HepG2 (cell line): ENCODE results near the gene ASB11. TPM values are rescaled to one million over a fixed set of nuclear protein-coding genes. Genes with fewer than 3 reads are reported as not detected.

Source experiments
- ATAC-seq: fragments of 200-7000 bp; cut with Tn5 transposase; 3 replicates; pipeline ENCODE4 v1.9.1; 2020; ENCODE audit warnings: mild to moderate bottlenecking, moderate library complexity
- BruUV-seq: library from RNA; stranded (reverse); fragments of 400-500 nt; replicated peaks from 2 replicates; lab custom pipeline; 2021; lab: Mats Ljungman, UMichigan
- CTCF ChIA-PET: fragments of 300-600 bp; formaldehyde crosslinking; extraction: SDS; loops from one replicate; lab custom pipeline; 2021; ENCODE audit warnings: low total read pairs, inconsistent platforms, low intra/inter-chr PET ratio; lab: Yijun Ruan, JAX
- POLR2A ChIA-PET: fragments of 350-600 bp; sonication (Branson Sonifier 250); formaldehyde crosslinking; loops from one replicate; lab custom pipeline; 2020; ENCODE audit warnings: antibody characterized with exemption, inconsistent platforms; lab: Yijun Ruan, JAX
- DNase-seq: peaks from one replicate; pipeline ENCODE4 v3.0.0-alpha.2; 2015; ENCODE audit warnings: low spot score
- FAIRE-seq: peaks from 3 replicates; lab custom pipeline; 2011; peaks lifted over from hg19 to GRCh38; lab: Jason Lieb, UNC
- H2AFZ ChIP-seq: one replicate; pipeline ENCODE4 v1.6.1; 2011; ENCODE audit warnings: low read length, inconsistent platforms
- H3K27ac ChIP-seq: fragments of 300-600 bp; 3 replicates; pipeline ENCODE4 v1.8.0; 2011; ENCODE audit warnings: mixed run types, mild to moderate bottlenecking, mixed read lengths, low read length, inconsistent platforms; ENCODE audit not compliant: insufficient read depth; ENCODE audit errors: extremely low read length
- H3K27me3 ChIP-seq, 2 experiments: fragments of 200-600 bp in 1 of 2; 2 replicates in 1 of 2; 3 replicates in 1 of 2; pipeline versions ENCODE4 v1.6.0 to v1.8.0; 2011; ENCODE audit warnings: low read length in 2 of 2, mild to moderate bottlenecking in 2 of 2, moderate library complexity in 2 of 2, inconsistent platforms in 1 of 2; ENCODE audit not compliant: insufficient read depth in 2 of 2, control insufficient read depth in 1 of 2
- H3K36me3 ChIP-seq, 2 experiments: fragments of 200-600 bp in 1 of 2; replicated peaks in 1 of 2; 2 replicates in 1 of 2; 3 replicates in 1 of 2; pipeline versions ENCODE4 v1.5.1 to v1.8.0; 2011; ENCODE audit warnings: low read length in 2 of 2, inconsistent platforms in 1 of 2; ENCODE audit not compliant: insufficient read depth in 2 of 2, control insufficient read depth in 1 of 2
- H3K4me1 ChIP-seq: 2 replicates; pipeline ENCODE4 v1.5.1; 2012; ENCODE audit warnings: low read length, inconsistent platforms; ENCODE audit not compliant: insufficient read depth
- H3K4me2 ChIP-seq: 2 replicates; pipeline ENCODE4 v1.6.0; 2011; ENCODE audit warnings: low read depth, low read length, inconsistent platforms
- H3K4me3 ChIP-seq, 3 experiments: fragments of 200-600 bp in 1 of 3; sonication (generic), shearing (Covaris generic) in 1 of 3; replicated peaks in 1 of 3; 2 replicates each; pipeline ENCODE4 v1.5.1; 2011 to 2016; ENCODE audit warnings: low read length in 3 of 3, inconsistent platforms in 2 of 3, low read depth in 2 of 3, mild to moderate bottlenecking in 2 of 3, control low read depth in 1 of 3, mixed read lengths in 1 of 3; ENCODE audit not compliant: insufficient read depth in 1 of 3
- H3K79me2 ChIP-seq: one replicate; pipeline ENCODE4 v1.6.1; 2011; ENCODE audit warnings: low read length, inconsistent platforms; ENCODE audit not compliant: insufficient read depth
- H3K9ac ChIP-seq: 2 replicates; pipeline ENCODE4 v1.6.0; 2011; ENCODE audit warnings: mild to moderate bottlenecking, low read depth, low read length, inconsistent platforms; ENCODE audit not compliant: insufficient read depth
- H3K9me3 ChIP-seq: 2 replicates; pipeline ENCODE4 v1.5.1; 2012; ENCODE audit warnings: mild to moderate bottlenecking, low read length
- H4K20me1 ChIP-seq: 2 replicates; pipeline ENCODE4 v1.6.0; 2011; ENCODE audit warnings: inconsistent platforms, mild to moderate bottlenecking, low read length, moderate library complexity; ENCODE audit not compliant: insufficient read depth
- CAMTA2 ChIP-seq: sonication (generic); formaldehyde crosslinking; IDR thresholded peaks from 2 replicates; pipeline ENCODE4 v1.4.0; 2020; ENCODE audit warnings: mild to moderate bottlenecking, missing genetic modification reagents, borderline replicate concordance
- CBX2 ChIP-seq, 2 experiments: fragments of 200-600 bp in 1 of 2; sonication (generic); formaldehyde crosslinking in 1 of 2; IDR thresholded peaks; 2 replicates each; pipeline versions ENCODE4 v1.7.0 to v1.8.1; 2018 to 2022; ENCODE audit warnings: low read depth in 2 of 2, low read length in 1 of 2, mild to moderate bottlenecking in 1 of 2, missing genetic modification reagents in 1 of 2
- MATR3 ChIP-seq: sonication (generic); formaldehyde crosslinking; IDR thresholded peaks from 2 replicates; pipeline ENCODE4 v1.4.0; 2020; ENCODE audit warnings: missing genetic modification reagents
- MIER2 ChIP-seq: IDR thresholded peaks from 2 replicates; pipeline ENCODE4 v1.6.1; 2016; ENCODE audit warnings: missing biosample characterization, missing genetic modification reagents
- MLLT10 ChIP-seq: sonication (generic); formaldehyde crosslinking; IDR thresholded peaks from 2 replicates; pipeline ENCODE4 v1.4.0; 2020; ENCODE audit warnings: missing genetic modification reagents
- PRDM10 ChIP-seq: sonication (generic); formaldehyde crosslinking; IDR thresholded peaks from 2 replicates; pipeline ENCODE4 v1.4.0; 2020; ENCODE audit warnings: low read depth, missing genetic modification reagents
- SIX1 ChIP-seq: sonication (generic); formaldehyde crosslinking; IDR thresholded peaks from 2 replicates; pipeline ENCODE4 v1.4.0; 2020; ENCODE audit warnings: missing genetic modification reagents, borderline replicate concordance
- ZBTB2 ChIP-seq: sonication (generic); formaldehyde crosslinking; IDR thresholded peaks from 2 replicates; pipeline ENCODE4 v1.8.0; 2022; ENCODE audit warnings: low read depth, missing genetic modification reagents
- ZBTB42 ChIP-seq: sonication (generic); formaldehyde crosslinking; IDR thresholded peaks from 2 replicates; pipeline ENCODE4 v1.5.0; 2020; ENCODE audit warnings: mild to moderate bottlenecking, missing genetic modification reagents
- ZHX2 ChIP-seq, 2 experiments: sonication (generic) in 1 of 2; formaldehyde crosslinking in 1 of 2; IDR thresholded peaks; 2 replicates each; pipeline versions ENCODE4 v1.6.1 to v1.9.0; 2014 to 2022; ENCODE audit warnings: antibody characterized with exemption in 1 of 2, borderline replicate concordance in 1 of 2, inconsistent platforms in 1 of 2, low read depth in 1 of 2, missing genetic modification reagents in 1 of 2
- ZKSCAN5 ChIP-seq: sonication (generic); formaldehyde crosslinking; IDR thresholded peaks from 2 replicates; pipeline ENCODE4 v1.5.1; 2020; ENCODE audit warnings: mild to moderate bottlenecking, missing genetic modification reagents
- ZNF354B ChIP-seq: sonication (generic); formaldehyde crosslinking; IDR thresholded peaks from 2 replicates; pipeline ENCODE4 v1.8.0; 2022; ENCODE audit warnings: mild to moderate bottlenecking, missing genetic modification reagents
- WGBS: methylation state at CpG from one replicate; pipeline ENCODE4 v1.1.6; 2017; ENCODE audit warnings: low lambda C conversion rate; 5-methylcytosine and 5-hydroxymethylcytosine counted together
- in situ Hi-C: cut with HindIII; loops from 2 replicates; pipeline ENCODE4 v1.10.0; 2017; ENCODE audit warnings: low pct_unique_long_range_greater_than_20kb; ENCODE audit not compliant: extremely low pct_ligation_motif_present
- intact Hi-C: fragments of 100-400 bp; cut with micrococcal nuclease; formaldehyde crosslinking; loops from one replicate; pipeline ENCODE4 v1.10.0; 2022; ENCODE audit not compliant: unreplicated experiment
- polyA plus RNA-seq, 8 experiments: library from polyadenylated mRNA; depleted of rRNA in 3 of 8; stranded (reverse) in 7 of 8; unstranded in 1 of 8; fragments of >200 nt; fragmentation: Illumina TruSeq in 4 of 8; extraction: Trizol in 4 of 8; gene quantifications; 2 replicates each; pipeline versions ENCODE4 v1.2.1 to v1.2.3, GENCODE V29; 2011 to 2016; ENCODE audit warnings: low read depth in 4 of 8, missing spikeins in 1 of 8, mixed read lengths in 1 of 8; ENCODE audit not compliant: insufficient read depth in 1 of 8
- total RNA-seq, 5 experiments: library from RNA; depleted of rRNA; stranded (reverse); fragments of >200 nt; fragmentation: Illumina TruSeq; extraction: Trizol; gene quantifications; 2 replicates each; pipeline ENCODE4 v1.2.3, GENCODE V29; 2016; ENCODE audit warnings: low read depth in 1 of 5

ASB11 gene
- total and polyA plus RNA-seq, 2 of the 13 experiments (the other 11 are each of a cell fraction or from before 2014, with no cell fraction given): not detected

- TF ChIP-seq PRDM10 (CRISPR knock-in tag) (no peak), SIX1 (CRISPR knock-in tag) (no peak)
These were observed 79.3 kb downstream of the ASB11 start (continued) for GRCh38 chrX:15236146-15236545.

GRCh38 chrX:15235001-15235400, 80.4 kb downstream of the ASB11 start:
- 0% methylated on average over 1 of the region's 1 CpG for WGBS
- TF ChIP-seq CBX2 (IDR thresholded peaks at IDR 0.05; ENCODE audit: low read depth, low read length) (no peak), CBX2 (CRISPR knock-in tag; IDR thresholded peaks at IDR 0.05; ENCODE audit: low read depth) (no peak), ZKSCAN5 (CRISPR knock-in tag) (no peak), CAMTA2 (CRISPR knock-in tag) (no peak), MLLT10 (CRISPR knock-in tag) (no peak), ZNF354B (CRISPR knock-in tag) (no peak), ZBTB2 (CRISPR knock-in tag) (no peak), ZBTB42 (no peak), MIER2 (no peak), MATR3 (CRISPR knock-in tag) (no peak), ZHX2 (IDR thresholded peaks at IDR 0.05; ENCODE audit: low read depth) (no peak), ZHX2 (CRISPR knock-in tag; IDR thresholded peaks at IDR 0.05; ENCODE audit: borderline replicate concordance) (no peak)

More at GRCh38 chrX:15235001-15235400, 80.4 kb downstream of the ASB11 start:
- H3K9me3 ChIP-seq: no peaks in the 10 kb centered on the region
- H3K27ac ChIP-seq: no peak overlapping the region
- no peaks in the 10 kb centered on the region for H3K79me2 ChIP-seq
- FAIRE-seq: no peak
- H3K36me3 ChIP-seq: no peaks in the 10 kb centered on the region
- intact Hi-C loops: no loop called here
- H4K20me1 ChIP-seq: no peaks in the 10 kb centered on the region
- no peaks in the 10 kb centered on the region for H3K4me1 ChIP-seq
- in situ Hi-C loops: no loop called here
- H3K27me3 ChIP-seq: no peaks in the 10 kb centered on the region
- ChIA-PET POLR2A (no interaction called here), CTCF (no interaction called here)
- no peak overlapping the region for H3K4me2 ChIP-seq
- BruUV-seq: no TSS peak
- H3K9ac ChIP-seq: no peak overlapping the region
- H2AFZ ChIP-seq: no peak overlapping the region
- DNase-seq: no peak
- no peak for ATAC-seq
- H3K4me3 ChIP-seq: no peak overlapping the region
